SHP77 (cell line): ENCODE data around the gene EPB41L2.

Experiments
- DNase-seq, 2 experiments: peaks; one replicate each; lab custom pipeline; 2025; lab: John Stamatoyannopoulos, UW

EPB41L2 gene

DNA sequence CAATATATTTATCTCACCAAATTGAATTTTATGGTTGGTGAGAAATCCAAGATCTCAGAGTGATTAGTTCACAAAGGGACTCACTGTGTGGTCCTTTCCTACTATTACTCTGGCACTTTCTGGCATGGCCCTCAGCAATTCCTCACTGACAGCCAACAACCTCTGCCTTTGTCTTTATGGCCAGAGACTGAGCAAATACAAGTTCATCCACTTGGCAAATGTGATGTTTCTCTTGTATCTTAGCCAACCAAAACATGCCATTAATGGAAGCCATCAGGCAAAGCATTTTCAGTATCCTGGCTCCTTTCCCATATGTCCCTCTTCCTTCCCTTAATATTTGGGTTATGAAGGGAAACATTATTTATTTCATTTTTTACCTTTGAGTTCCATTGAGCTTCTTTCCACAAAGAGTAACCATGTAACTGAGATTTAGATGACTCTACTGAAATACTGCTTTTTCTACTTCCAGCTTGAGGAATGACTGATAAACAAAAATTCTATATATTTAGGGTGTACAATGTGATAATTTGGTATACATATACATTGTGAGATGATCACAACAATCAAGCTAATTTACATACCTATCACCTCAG is 266.6 kb downstream of the EPB41L2 start:
- peak; percentile 31 to 63 for DNase-seq

- DNase-seq, result no peak
These were observed 268.3 kb downstream of the EPB41L2 start for GRCh38 chr6:130794738-130795137.

GRCh38 chr6:130794010-130794697 is 268.9 kb downstream of the EPB41L2 start:
- DNase-seq, result no peak
